Activated T-cell treated with anti-CD3 and anti-CD28 coated beads, Interleukin-2, amount 50 U/mL, for 24 hours (primary cell): ENCODE data around the gene POU2F3.

Source experiments
- DNase-seq: peaks from one replicate; pipeline ENCODE4 v3.0.0-alpha.2; 2020
- H3K27ac Mint-ChIP-seq: 2 replicates; pipeline ENCODE4 v1.8.0; 2020; ENCODE audit warnings: mild to moderate bottlenecking, mixed read lengths
- H3K27me3 Mint-ChIP-seq: 2 replicates; pipeline ENCODE4 v1.8.0; 2020; ENCODE audit warnings: mixed read lengths
- H3K36me3 Mint-ChIP-seq: 2 replicates; pipeline ENCODE4 v1.8.0; 2020; ENCODE audit warnings: low read depth, mixed read lengths
- H3K4me1 Mint-ChIP-seq: 2 replicates; pipeline ENCODE4 v1.8.0; 2020; ENCODE audit warnings: low read depth, mixed read lengths
- H3K4me3 Mint-ChIP-seq: 2 replicates; pipeline ENCODE4 v1.8.0; 2020; ENCODE audit warnings: mild to moderate bottlenecking, moderate library complexity, mixed read lengths
- H3K9me3 Mint-ChIP-seq: 2 replicates; pipeline ENCODE4 v1.8.0; 2020; ENCODE audit warnings: mixed read lengths

Gene POU2F3

GRCh38 chr11:120205596-120206161 is 34.3 kb upstream of the POU2F3 start:
- H3K4me1 Mint-ChIP-seq, result peaks cover 7% of the 10 kb centered on the region
- H3K27ac Mint-ChIP-seq, result no peak overlapping the region
- no peak overlapping the region for H3K4me3 Mint-ChIP-seq
- H3K36me3 Mint-ChIP-seq, result no peaks in the 10 kb centered on the region
- peaks cover 65% of the 10 kb centered on the region for H3K27me3 Mint-ChIP-seq
- no peaks in the 10 kb centered on the region for H3K9me3 Mint-ChIP-seq
- no peak for DNase-seq

- no peak for DNase-seq
- Mint-ChIP-seq H3K27ac (no peak overlapping the region), H3K9me3 (no peaks in the 10 kb centered on the region), H3K36me3 (no peaks in the 10 kb centered on the region), H3K4me1 (peaks cover 13% of the 10 kb centered on the region), H3K4me3 (no peak overlapping the region), H3K27me3 (peaks cover 63% of the 10 kb centered on the region)
Observed at GRCh38 chr11:120207512-120207911, 32.4 kb upstream of the POU2F3 start.

GRCh38 chr11:120208001-120208441 is 31.9 kb upstream of the POU2F3 start:
- DNase-seq, result no peak
- Mint-ChIP-seq H3K9me3 (no peaks in the 10 kb centered on the region), H3K27ac (no peak overlapping the region), H3K4me1 (peaks cover 13% of the 10 kb centered on the region), H3K27me3 (peaks cover 59% of the 10 kb centered on the region), H3K36me3 (no peaks in the 10 kb centered on the region), H3K4me3 (no peak overlapping the region)

GRCh38 chr11:120208777-120209176 is 31.2 kb upstream of the POU2F3 start:
- Mint-ChIP-seq H3K27ac (no peak overlapping the region), H3K9me3 (no peaks in the 10 kb centered on the region), H3K4me3 (no peak overlapping the region)

GRCh38 chr11:120209746-120210625 is 30.0 kb upstream of the POU2F3 start:
- Mint-ChIP-seq H3K4me3 (peak overlapping the region; percentile 76), H3K36me3 (no peaks in the 10 kb centered on the region), H3K27me3 (peaks cover 52% of the 10 kb centered on the region), H3K9me3 (no peaks in the 10 kb centered on the region), H3K27ac (peak overlapping the region; percentile 44), H3K4me1 (peaks cover 13% of the 10 kb centered on the region)
- peak; percentile 56 for DNase-seq

More at GRCh38 chr11:120208777-120209176, 31.2 kb upstream of the POU2F3 start:
- peaks cover 13% of the 10 kb centered on the region for H3K4me1 Mint-ChIP-seq
- peaks cover 58% of the 10 kb centered on the region for H3K27me3 Mint-ChIP-seq
- no peak for DNase-seq
- no peaks in the 10 kb centered on the region for H3K36me3 Mint-ChIP-seq

- peak within 1 kb of the TSS; percentile 82 for H3K4me3 Mint-ChIP-seq
- peak within 1 kb of the TSS; percentile 86 for H3K27ac Mint-ChIP-seq
- peak; percentile 76 for DNase-seq
- H3K36me3 Mint-ChIP-seq, result no peaks in the 10 kb centered on the region
- no peaks in the 10 kb centered on the region for H3K9me3 Mint-ChIP-seq
- peaks cover 48% of the 10 kb centered on the region for H3K27me3 Mint-ChIP-seq
- peaks cover 13% of the 10 kb centered on the region for H3K4me1 Mint-ChIP-seq
Observed at GRCh38 chr11:120210626-120211521, 29.1 kb upstream of the POU2F3 start, which contains the start of gene OAF. OAF (plus strand) TSS chr11:120211032; CDS start chr11:120211280, 248 bp downstream.

GRCh38 chr11:120211522-120212258 is 28.2 kb upstream of the POU2F3 start:
- Mint-ChIP-seq H3K4me3 (peak overlapping the region; percentile 82), H3K9me3 (no peaks in the 10 kb centered on the region), H3K36me3 (no peaks in the 10 kb centered on the region), H3K27ac (peak overlapping the region; percentile 86), H3K4me1 (peaks cover 13% of the 10 kb centered on the region), H3K27me3 (peaks cover 41% of the 10 kb centered on the region)
- no peak for DNase-seq

- Mint-ChIP-seq H3K27me3 (peaks cover 37% of the 10 kb centered on the region), H3K36me3 (no peaks in the 10 kb centered on the region), H3K27ac (no peak overlapping the region), H3K4me1 (peaks cover 13% of the 10 kb centered on the region), H3K4me3 (no peak overlapping the region), H3K9me3 (no peaks in the 10 kb centered on the region)
- no peak for DNase-seq
Observed at GRCh38 chr11:120212259-120212878, 27.6 kb upstream of the POU2F3 start.

GRCh38 chr11:120212926-120213325 is 27.0 kb upstream of the POU2F3 start:
- Mint-ChIP-seq H3K4me1 (peaks cover 13% of the 10 kb centered on the region), H3K36me3 (no peaks in the 10 kb centered on the region), H3K27me3 (peaks cover 32% of the 10 kb centered on the region), H3K27ac (no peak overlapping the region), H3K4me3 (no peak overlapping the region), H3K9me3 (no peaks in the 10 kb centered on the region)
- no peak for DNase-seq

- Mint-ChIP-seq H3K27me3 (peaks cover 16% of the 10 kb centered on the region), H3K4me3 (no peak overlapping the region), H3K4me1 (peaks cover 13% of the 10 kb centered on the region), H3K36me3 (no peaks in the 10 kb centered on the region), H3K27ac (no peak overlapping the region), H3K9me3 (no peaks in the 10 kb centered on the region)
- no peak for DNase-seq
Observed at GRCh38 chr11:120214581-120214980, 25.4 kb upstream of the POU2F3 start.

- H3K36me3 Mint-ChIP-seq, result no peaks in the 10 kb centered on the region
- no peak overlapping the region for H3K4me3 Mint-ChIP-seq
- no peaks in the 10 kb centered on the region for H3K9me3 Mint-ChIP-seq
- peaks cover 8% of the 10 kb centered on the region for H3K27me3 Mint-ChIP-seq
- no peak overlapping the region for H3K27ac Mint-ChIP-seq
- H3K4me1 Mint-ChIP-seq, result peaks cover 6% of the 10 kb centered on the region
- no peak for DNase-seq
Observed at GRCh38 chr11:120215634-120216033, 24.3 kb upstream of the POU2F3 start.

- H3K9me3 Mint-ChIP-seq, result no peaks in the 10 kb centered on the region
- no peak overlapping the region for H3K27ac Mint-ChIP-seq
- no peak overlapping the region for H3K4me3 Mint-ChIP-seq
- H3K36me3 Mint-ChIP-seq, result no peaks in the 10 kb centered on the region
- peaks cover 6% of the 10 kb centered on the region for H3K27me3 Mint-ChIP-seq
- no peak for DNase-seq
- peaks cover 10% of the 10 kb centered on the region for H3K4me1 Mint-ChIP-seq
Observed at GRCh38 chr11:120216426-120217102, 23.4 kb upstream of the POU2F3 start.

GRCh38 chr11:120217526-120217925 is 22.4 kb upstream of the POU2F3 start:
- Mint-ChIP-seq H3K27me3 (no peaks in the 10 kb centered on the region), H3K4me3 (no peak overlapping the region), H3K4me1 (peaks cover 9% of the 10 kb centered on the region), H3K27ac (no peak overlapping the region), H3K9me3 (no peaks in the 10 kb centered on the region), H3K36me3 (no peaks in the 10 kb centered on the region)
- no peak for DNase-seq
